ENCODE data around the gene SORBS2. TPM values are rescaled to one million over a fixed set of nuclear protein-coding genes. Genes with fewer than 3 reads are reported as not detected.

Gene SORBS2
- total RNA-seq, 1 experiment from 2014 or later: not detected

DNA sequence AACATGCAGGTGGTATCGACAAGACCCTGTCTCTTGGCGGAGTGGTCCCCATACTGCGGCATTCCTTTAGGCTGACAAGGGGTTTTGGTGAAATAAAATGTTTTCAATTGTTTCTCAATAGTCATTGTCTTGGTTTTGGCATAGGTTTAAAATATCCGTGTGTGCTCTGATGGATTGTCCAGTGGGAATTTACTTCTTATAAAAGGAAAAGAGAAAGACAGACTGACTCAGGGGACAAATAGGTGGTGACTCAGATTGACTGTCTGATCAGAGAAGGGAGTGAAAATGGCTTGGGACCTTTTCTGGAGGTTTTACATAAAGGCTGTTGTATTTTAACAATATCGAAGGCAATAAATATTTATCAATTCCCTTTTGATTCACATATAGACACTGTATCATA, 129.8 kb downstream of the SORBS2 start:
- Histone ChIP-seq H4K20me1 (ENCODE audit: insufficient read depth, low read depth, low read length) (no peaks in the 10 kb centered on the region), H3K36me3 (ENCODE audit: insufficient read depth, low read length) (no peaks in the 10 kb centered on the region), H3K27ac (ENCODE audit: low read length) (no peak overlapping the region), H3K79me2 (ENCODE audit: low read length) (no peaks in the 10 kb centered on the region), H3K4me1 (ENCODE audit: low read length) (no peaks in the 10 kb centered on the region), H3K9me2 (replicated peaks; ENCODE audit: insufficient read depth, low read length) (no peaks in the 10 kb centered on the region), H3K4me2 (ENCODE audit: low read depth, low read length, poor library complexity, severe bottlenecking) (no peak overlapping the region), H3K4me3 (ENCODE audit: low read length) (no peak overlapping the region), H2AFZ (ENCODE audit: low read length) (no peak overlapping the region), H3K9ac (ENCODE audit: low read length) (no peak overlapping the region), H3K27me3 (ENCODE audit: low read length) (no peaks in the 10 kb centered on the region), H3K9me3 (ENCODE audit: low read length) (no peaks in the 10 kb centered on the region)
- no peak for DNase-seq

DNA sequence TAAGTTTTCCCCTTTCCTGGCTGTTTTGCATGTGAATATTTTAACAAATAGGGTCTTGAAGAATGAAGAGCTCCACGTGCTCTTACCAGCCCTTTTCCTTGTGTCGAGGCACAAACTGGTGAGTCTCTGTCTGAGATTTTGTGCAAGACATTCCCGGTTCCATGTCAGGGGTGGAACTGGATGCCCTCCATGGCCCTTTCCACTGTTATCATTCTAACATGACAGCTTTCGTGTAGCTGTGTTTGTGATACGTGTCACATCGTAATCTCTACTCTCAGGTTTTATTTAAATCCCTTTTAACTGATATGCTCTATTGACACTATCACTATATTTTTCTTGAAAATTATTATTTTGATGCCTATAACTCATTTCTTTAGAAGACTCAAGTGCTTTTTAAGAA, 130.4 kb downstream of the SORBS2 start:
- H3K36me3 ChIP-seq (ENCODE audit: insufficient read depth, low read length): no peaks in the 10 kb centered on the region
- no peaks in the 10 kb centered on the region for H4K20me1 ChIP-seq (ENCODE audit: insufficient read depth, low read depth, low read length)
- no peaks in the 10 kb centered on the region for H3K79me2 ChIP-seq (ENCODE audit: low read length)
- no peak overlapping the region for H3K9ac ChIP-seq (ENCODE audit: low read length)
- H2AFZ ChIP-seq (ENCODE audit: low read length): no peak overlapping the region
- H3K27ac ChIP-seq (ENCODE audit: low read length): no peak overlapping the region
- no peak overlapping the region for H3K4me2 ChIP-seq (ENCODE audit: low read depth, low read length, poor library complexity, severe bottlenecking)
- no peaks in the 10 kb centered on the region for H3K9me3 ChIP-seq (ENCODE audit: low read length)
- no peaks in the 10 kb centered on the region for H3K9me2 ChIP-seq (replicated peaks; ENCODE audit: insufficient read depth, low read length)
- no peak for DNase-seq
- no peaks in the 10 kb centered on the region for H3K27me3 ChIP-seq (ENCODE audit: low read length)
- H3K4me3 ChIP-seq (ENCODE audit: low read length): no peak overlapping the region
- H3K4me1 ChIP-seq (ENCODE audit: low read length): no peaks in the 10 kb centered on the region

DNA sequence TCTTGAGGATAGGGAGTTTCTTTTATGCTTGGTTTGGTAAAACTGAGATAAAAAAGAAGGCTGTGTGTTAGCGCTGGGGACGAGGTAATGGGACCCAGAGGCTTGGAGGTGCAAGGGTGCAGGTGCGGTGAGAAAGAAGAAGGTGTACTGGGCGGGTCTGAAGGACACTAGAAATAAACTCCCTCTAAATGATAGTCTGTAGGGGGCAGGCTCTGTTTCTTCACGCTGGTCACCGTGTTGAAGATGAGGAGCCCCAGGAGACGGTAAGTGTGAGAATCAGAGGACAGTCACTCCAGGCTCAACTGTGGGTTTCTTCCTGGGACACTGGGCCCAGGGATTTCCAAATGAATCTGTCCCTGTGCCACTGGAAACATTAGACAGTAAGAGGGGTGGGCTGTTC, 131.4 kb downstream of the SORBS2 start:
- Histone ChIP-seq H3K9me2 (replicated peaks; ENCODE audit: insufficient read depth, low read length) (no peaks in the 10 kb centered on the region), H3K9me3 (ENCODE audit: low read length) (no peaks in the 10 kb centered on the region), H3K27me3 (ENCODE audit: low read length) (no peaks in the 10 kb centered on the region), H3K4me1 (ENCODE audit: low read length) (no peaks in the 10 kb centered on the region), H4K20me1 (ENCODE audit: insufficient read depth, low read depth, low read length) (no peaks in the 10 kb centered on the region), H3K27ac (ENCODE audit: low read length) (no peak overlapping the region), H3K4me3 (ENCODE audit: low read length) (no peak overlapping the region), H2AFZ (ENCODE audit: low read length) (no peak overlapping the region), H3K9ac (ENCODE audit: low read length) (no peak overlapping the region), H3K36me3 (ENCODE audit: insufficient read depth, low read length) (no peaks in the 10 kb centered on the region), H3K79me2 (ENCODE audit: low read length) (no peaks in the 10 kb centered on the region), H3K4me2 (ENCODE audit: low read depth, low read length, poor library complexity, severe bottlenecking) (no peak overlapping the region)
- no peak for DNase-seq

DNA sequence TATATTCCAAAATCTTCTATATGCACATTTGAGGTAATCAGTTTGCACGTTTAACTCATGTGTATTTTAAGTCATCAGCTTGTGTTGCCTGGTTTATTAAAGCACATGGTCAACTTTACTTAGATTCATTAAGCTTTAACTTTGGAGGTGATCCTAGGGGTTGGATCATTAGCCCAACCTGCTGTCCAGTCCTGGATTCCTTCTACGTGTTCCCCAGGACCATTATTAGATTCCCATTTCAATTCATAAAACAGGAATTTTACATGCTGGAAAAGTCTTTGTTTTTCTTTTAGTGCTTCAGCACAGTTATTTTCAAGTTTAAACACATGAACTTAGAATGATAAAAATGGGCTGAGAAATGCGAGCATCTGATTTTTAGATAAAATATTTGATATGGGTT, 132.5 kb downstream of the SORBS2 start:
- no peaks in the 10 kb centered on the region for H3K9me2 ChIP-seq (replicated peaks; ENCODE audit: insufficient read depth, low read length)
- no peaks in the 10 kb centered on the region for H4K20me1 ChIP-seq (ENCODE audit: insufficient read depth, low read depth, low read length)
- no peak overlapping the region for H3K4me2 ChIP-seq (ENCODE audit: low read depth, low read length, poor library complexity, severe bottlenecking)
- DNase-seq: no peak
- no peaks in the 10 kb centered on the region for H3K4me1 ChIP-seq (ENCODE audit: low read length)
- H3K27me3 ChIP-seq (ENCODE audit: low read length): no peaks in the 10 kb centered on the region
- no peaks in the 10 kb centered on the region for H3K36me3 ChIP-seq (ENCODE audit: insufficient read depth, low read length)
- no peaks in the 10 kb centered on the region for H3K79me2 ChIP-seq (ENCODE audit: low read length)
- H3K4me3 ChIP-seq (ENCODE audit: low read length): no peak overlapping the region
- no peak overlapping the region for H2AFZ ChIP-seq (ENCODE audit: low read length)
- H3K9me3 ChIP-seq (ENCODE audit: low read length): no peaks in the 10 kb centered on the region
- H3K9ac ChIP-seq (ENCODE audit: low read length): no peak overlapping the region
- no peak overlapping the region for H3K27ac ChIP-seq (ENCODE audit: low read length)

DNA sequence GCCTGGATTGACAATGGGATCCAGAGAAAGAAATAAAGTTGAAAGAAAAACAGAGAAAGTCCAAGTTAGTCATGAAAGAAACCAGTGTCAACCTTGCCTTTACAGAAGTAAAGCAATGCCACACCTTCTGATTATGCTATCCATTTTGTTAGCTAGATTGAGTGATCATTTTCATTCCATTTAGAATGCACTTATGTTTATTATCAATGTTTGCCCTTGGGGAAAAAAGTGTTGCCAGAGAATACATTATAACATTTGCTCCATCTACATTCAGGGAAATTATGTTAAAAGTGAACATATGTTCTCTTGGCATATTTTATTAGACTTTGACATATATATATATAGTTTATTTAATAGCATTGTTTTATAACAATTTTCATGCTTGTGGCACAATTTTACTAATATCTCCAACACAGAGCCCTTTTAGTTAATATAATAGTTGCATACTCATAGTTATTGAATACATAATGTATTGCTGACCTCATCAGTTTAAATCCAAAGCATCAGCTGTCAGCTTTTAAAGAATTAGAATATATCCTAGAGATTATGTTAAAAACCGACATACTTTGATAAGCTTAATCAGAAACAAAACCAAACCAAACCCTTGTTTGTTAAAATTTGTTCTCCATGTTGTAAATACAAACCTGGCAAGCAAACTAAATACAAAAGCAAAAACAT, 134.2 kb downstream of the SORBS2 start:
- Histone ChIP-seq H3K36me3 (ENCODE audit: insufficient read depth, low read length) (no peaks in the 10 kb centered on the region), H3K4me1 (ENCODE audit: low read length) (no peaks in the 10 kb centered on the region), H3K4me3 (ENCODE audit: low read length) (no peak overlapping the region), H3K9ac (ENCODE audit: low read length) (no peak overlapping the region), H3K79me2 (ENCODE audit: low read length) (no peaks in the 10 kb centered on the region), H3K27me3 (ENCODE audit: low read length) (no peaks in the 10 kb centered on the region), H2AFZ (ENCODE audit: low read length) (no peak overlapping the region), H3K9me2 (replicated peaks; ENCODE audit: insufficient read depth, low read length) (no peaks in the 10 kb centered on the region), H3K27ac (ENCODE audit: low read length) (no peak overlapping the region), H4K20me1 (ENCODE audit: insufficient read depth, low read depth, low read length) (no peaks in the 10 kb centered on the region), H3K9me3 (ENCODE audit: low read length) (no peaks in the 10 kb centered on the region), H3K4me2 (ENCODE audit: low read depth, low read length, poor library complexity, severe bottlenecking) (no peak overlapping the region)
- no peak for DNase-seq

DNA sequence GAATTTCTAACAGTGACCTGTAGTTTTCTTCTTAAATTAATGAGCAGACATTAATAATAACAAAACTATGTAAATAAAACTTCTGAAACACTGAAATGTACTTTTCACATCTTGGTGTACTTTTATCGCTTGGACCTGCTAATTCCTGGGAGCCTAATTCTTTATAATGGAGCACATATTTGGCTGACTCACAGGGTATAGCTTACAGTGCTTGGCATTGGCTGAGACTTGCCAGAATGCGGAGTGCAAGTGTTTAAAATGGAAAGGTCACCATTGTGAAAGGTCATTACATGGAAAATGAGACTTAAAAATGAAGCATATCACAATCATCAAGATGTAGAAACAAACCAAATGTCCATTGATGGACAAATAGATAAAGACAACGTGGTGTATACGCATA, 139.4 kb downstream of the SORBS2 start:
- Histone ChIP-seq H3K9ac (ENCODE audit: low read length) (no peak overlapping the region), H3K4me3 (ENCODE audit: low read length) (no peak overlapping the region), H3K27me3 (ENCODE audit: low read length) (no peaks in the 10 kb centered on the region), H3K79me2 (ENCODE audit: low read length) (no peaks in the 10 kb centered on the region), H4K20me1 (ENCODE audit: insufficient read depth, low read depth, low read length) (no peaks in the 10 kb centered on the region), H3K4me2 (ENCODE audit: low read depth, low read length, poor library complexity, severe bottlenecking) (no peak overlapping the region), H3K9me2 (replicated peaks; ENCODE audit: insufficient read depth, low read length) (no peaks in the 10 kb centered on the region), H3K27ac (ENCODE audit: low read length) (no peak overlapping the region), H3K36me3 (ENCODE audit: insufficient read depth, low read length) (no peaks in the 10 kb centered on the region), H3K4me1 (ENCODE audit: low read length) (no peaks in the 10 kb centered on the region), H2AFZ (ENCODE audit: low read length) (no peak overlapping the region), H3K9me3 (ENCODE audit: low read length) (no peaks in the 10 kb centered on the region)
- DNase-seq: no peak

DNA sequence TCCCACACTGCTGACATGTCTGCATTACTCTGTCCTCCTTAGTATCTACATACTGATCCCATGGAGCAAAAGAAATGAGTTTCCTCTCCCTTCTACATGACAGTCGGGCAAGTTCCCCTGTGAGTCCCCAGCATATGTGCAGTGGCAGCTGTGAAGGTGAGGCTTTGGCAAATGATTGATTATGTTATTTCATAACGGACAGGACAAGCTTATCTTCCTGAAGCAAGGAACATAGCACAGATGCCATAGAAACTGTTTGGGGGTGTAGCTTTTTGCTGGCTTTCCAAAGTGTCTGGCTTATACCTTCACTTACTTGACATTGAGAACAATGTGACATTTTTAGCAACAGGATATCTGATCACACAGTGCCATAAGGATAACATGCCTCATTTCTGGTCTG, 139.8 kb downstream of the SORBS2 start:
- no peaks in the 10 kb centered on the region for H3K4me1 ChIP-seq (ENCODE audit: low read length)
- H3K9me3 ChIP-seq (ENCODE audit: low read length): no peaks in the 10 kb centered on the region
- no peak overlapping the region for H3K4me2 ChIP-seq (ENCODE audit: low read depth, low read length, poor library complexity, severe bottlenecking)
- no peaks in the 10 kb centered on the region for H4K20me1 ChIP-seq (ENCODE audit: insufficient read depth, low read depth, low read length)
- no peaks in the 10 kb centered on the region for H3K36me3 ChIP-seq (ENCODE audit: insufficient read depth, low read length)
- H3K9me2 ChIP-seq (replicated peaks; ENCODE audit: insufficient read depth, low read length): no peaks in the 10 kb centered on the region
- H3K4me3 ChIP-seq (ENCODE audit: low read length): no peak overlapping the region
- no peak overlapping the region for H3K9ac ChIP-seq (ENCODE audit: low read length)
- no peak for DNase-seq
- H3K27ac ChIP-seq (ENCODE audit: low read length): no peak overlapping the region
- no peaks in the 10 kb centered on the region for H3K79me2 ChIP-seq (ENCODE audit: low read length)
- no peak overlapping the region for H2AFZ ChIP-seq (ENCODE audit: low read length)
- no peaks in the 10 kb centered on the region for H3K27me3 ChIP-seq (ENCODE audit: low read length)

DNA sequence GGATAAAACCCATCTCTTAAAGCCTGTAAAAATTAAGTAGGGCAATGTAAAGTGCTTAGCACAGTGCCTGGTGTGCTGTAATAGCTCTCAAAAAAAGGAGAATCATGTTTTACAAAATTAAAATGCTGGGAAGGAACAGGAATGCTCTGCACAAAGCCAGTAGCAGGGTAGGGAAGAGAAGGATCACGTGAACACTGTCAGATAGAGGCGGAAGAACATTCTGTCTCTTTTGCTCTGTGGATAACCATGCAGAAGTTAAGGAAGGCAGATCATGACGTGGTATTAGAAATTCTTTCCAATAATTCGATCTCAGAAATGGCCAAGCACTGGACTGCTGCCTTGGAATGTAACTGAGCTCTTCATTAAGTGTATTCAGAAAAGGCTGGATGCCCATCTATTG, 140.5 kb downstream of the SORBS2 start:
- no peaks in the 10 kb centered on the region for H3K9me3 ChIP-seq (ENCODE audit: low read length)
- H3K4me2 ChIP-seq (ENCODE audit: low read depth, low read length, poor library complexity, severe bottlenecking): no peak overlapping the region
- H3K4me1 ChIP-seq (ENCODE audit: low read length): no peaks in the 10 kb centered on the region
- H3K9ac ChIP-seq (ENCODE audit: low read length): no peak overlapping the region
- H2AFZ ChIP-seq (ENCODE audit: low read length): no peak overlapping the region
- no peak overlapping the region for H3K4me3 ChIP-seq (ENCODE audit: low read length)
- no peaks in the 10 kb centered on the region for H4K20me1 ChIP-seq (ENCODE audit: insufficient read depth, low read depth, low read length)
- no peaks in the 10 kb centered on the region for H3K27me3 ChIP-seq (ENCODE audit: low read length)
- no peaks in the 10 kb centered on the region for H3K79me2 ChIP-seq (ENCODE audit: low read length)
- no peak overlapping the region for H3K27ac ChIP-seq (ENCODE audit: low read length)
- no peak for DNase-seq
- H3K9me2 ChIP-seq (replicated peaks; ENCODE audit: insufficient read depth, low read length): no peaks in the 10 kb centered on the region
- no peaks in the 10 kb centered on the region for H3K36me3 ChIP-seq (ENCODE audit: insufficient read depth, low read length)

DNA sequence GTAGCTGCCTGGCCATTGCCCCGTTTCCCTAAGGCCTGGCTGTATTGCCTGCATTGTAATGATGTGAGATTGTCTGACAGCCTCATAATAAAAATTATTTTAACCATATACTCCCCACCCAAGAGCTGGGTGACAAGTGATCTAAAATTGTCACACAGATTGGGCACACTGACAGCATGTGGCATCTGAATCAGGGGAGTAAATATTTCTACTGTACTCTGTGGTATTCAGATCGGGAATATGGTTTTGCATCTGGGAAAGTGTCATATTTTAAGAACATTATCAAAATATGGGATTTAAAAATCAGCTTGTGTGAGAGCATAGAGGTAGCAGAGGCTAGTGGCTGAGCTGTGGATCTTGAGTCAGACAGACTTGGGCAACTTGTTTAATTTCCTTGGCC, 140.9 kb downstream of the SORBS2 start:
- Histone ChIP-seq H3K9ac (ENCODE audit: low read length) (no peak overlapping the region), H3K79me2 (ENCODE audit: low read length) (no peaks in the 10 kb centered on the region), H3K4me2 (ENCODE audit: low read depth, low read length, poor library complexity, severe bottlenecking) (no peak overlapping the region), H3K9me2 (replicated peaks; ENCODE audit: insufficient read depth, low read length) (no peaks in the 10 kb centered on the region), H4K20me1 (ENCODE audit: insufficient read depth, low read depth, low read length) (no peaks in the 10 kb centered on the region), H3K36me3 (ENCODE audit: insufficient read depth, low read length) (no peaks in the 10 kb centered on the region), H3K4me1 (ENCODE audit: low read length) (no peaks in the 10 kb centered on the region), H3K4me3 (ENCODE audit: low read length) (no peak overlapping the region), H3K27me3 (ENCODE audit: low read length) (no peaks in the 10 kb centered on the region), H3K27ac (ENCODE audit: low read length) (no peak overlapping the region), H2AFZ (ENCODE audit: low read length) (no peak overlapping the region), H3K9me3 (ENCODE audit: low read length) (no peaks in the 10 kb centered on the region)
- no peak for DNase-seq
